NCI-H510A (cell line): ENCODE data around the gene MORC3.

Source experiments
- DNase-seq: peaks from one replicate; lab custom pipeline; 2025; lab: John Stamatoyannopoulos, UW

Gene MORC3

GRCh38 chr21:36425286-36425685 lies 105.3 kb downstream of the MORC3 start:
- no peak for DNase-seq
